ENCODE data around the gene CPTP. TPM values are rescaled to one million over a fixed set of nuclear protein-coding genes. Genes with fewer than 3 reads are reported as not detected.
A peak's percentile ranks its signal among the peaks of the same experiment; 100 is the strongest.

Gene CPTP
- total and polyA plus RNA-seq, 2 of the 13 experiments (the other 11 are each of a cell fraction or from before 2014, with no cell fraction given): 5.5 to 9.3 TPM

DNA sequence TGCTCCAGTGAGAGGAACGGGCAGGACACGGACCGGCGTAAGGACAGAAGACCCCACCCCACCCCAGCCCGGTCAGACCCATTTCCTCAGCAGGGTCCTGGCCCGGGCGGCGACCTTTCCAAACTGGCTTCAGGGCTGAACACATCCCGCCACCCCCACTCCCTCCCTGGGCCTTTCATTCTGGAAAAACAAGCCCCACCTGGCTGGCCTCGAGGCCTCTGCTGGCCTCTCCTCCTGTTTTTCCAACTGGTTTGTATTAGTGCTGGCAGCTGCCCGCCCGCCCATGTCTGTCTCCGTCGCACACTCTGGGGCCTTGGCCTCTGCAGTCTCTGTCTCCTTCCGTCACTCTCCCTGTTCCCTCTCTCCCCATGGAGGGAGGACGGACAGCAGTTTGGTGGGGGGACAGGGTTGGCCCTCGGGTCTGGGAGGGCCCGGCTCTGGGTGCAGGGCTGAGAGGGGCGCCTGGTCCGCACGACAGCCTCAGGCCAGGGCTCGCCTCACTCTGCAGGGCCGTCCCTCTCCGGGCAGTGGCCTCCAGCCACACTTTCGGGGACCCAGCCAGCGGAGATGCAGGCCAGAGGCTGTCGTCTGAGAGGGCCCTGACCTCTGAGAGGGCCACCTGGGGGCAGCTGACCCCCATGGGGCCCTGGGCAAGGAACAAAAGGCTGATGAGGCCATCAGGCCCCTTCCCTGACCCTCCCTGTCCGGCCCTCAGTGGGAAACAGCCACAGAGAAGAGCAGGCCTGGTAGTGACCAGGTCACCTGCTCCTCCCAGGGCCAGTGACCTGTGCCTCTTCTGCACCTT, 35.3 kb downstream of the CPTP start (continued):
- TF ChIP-seq ISL2 (CRISPR knock-in tag; IDR thresholded peaks at IDR 0.05) (peak; percentile 51; the same call in 1 of the 2 replicates), ZNF782 (CRISPR knock-in tag; IDR thresholded peaks at IDR 0.05; ENCODE audit: borderline replicate concordance) (no peak), ZNF101 (CRISPR knock-in tag; IDR thresholded peaks at IDR 0.05; ENCODE audit: borderline replicate concordance, low read depth) (no peak), SRY (CRISPR knock-in tag; IDR thresholded peaks at IDR 0.05) (peak; percentile 76; the same call in 1 of the 2 replicates), ZNF207 (IDR thresholded peaks at IDR 0.05; ENCODE audit: borderline replicate concordance) (no peak), CHD4 (IDR thresholded peaks at IDR 0.05; ENCODE audit: borderline replicate concordance, low read length) (no peak), ZNF124 (CRISPR knock-in tag; IDR thresholded peaks at IDR 0.05) (no peak), HDAC1 (CRISPR knock-in tag; IDR thresholded peaks at IDR 0.05) (peak; percentile 63), HOXA3 (CRISPR knock-in tag; IDR thresholded peaks at IDR 0.05) (peak; percentile 58), ZNF350 (CRISPR knock-in tag; IDR thresholded peaks at IDR 0.05; ENCODE audit: borderline replicate concordance, low read depth) (no peak), ZNF629 (CRISPR knock-in tag; conservative IDR thresholded peaks at IDR 0.05) (no peak), NR2F6 (IDR thresholded peaks at IDR 0.05) (peak; percentile 98), NR2F6 (CRISPR knock-in tag; IDR thresholded peaks at IDR 0.05) (peak; percentile 94), ARNT (IDR thresholded peaks at IDR 0.05) (no peak), NFE2 (CRISPR knock-in tag; IDR thresholded peaks at IDR 0.05) (no peak), NFYC (CRISPR knock-in tag; IDR thresholded peaks at IDR 0.05) (no peak), HOXD1 (CRISPR knock-in tag; IDR thresholded peaks at IDR 0.05) (no peak), SRSF9 (IDR thresholded peaks at IDR 0.05; ENCODE audit: borderline replicate concordance, insufficient read depth, low read depth, low read length, poor library complexity, severe bottlenecking) (no peak)
- TF ChIP-seq, protein P1, sequence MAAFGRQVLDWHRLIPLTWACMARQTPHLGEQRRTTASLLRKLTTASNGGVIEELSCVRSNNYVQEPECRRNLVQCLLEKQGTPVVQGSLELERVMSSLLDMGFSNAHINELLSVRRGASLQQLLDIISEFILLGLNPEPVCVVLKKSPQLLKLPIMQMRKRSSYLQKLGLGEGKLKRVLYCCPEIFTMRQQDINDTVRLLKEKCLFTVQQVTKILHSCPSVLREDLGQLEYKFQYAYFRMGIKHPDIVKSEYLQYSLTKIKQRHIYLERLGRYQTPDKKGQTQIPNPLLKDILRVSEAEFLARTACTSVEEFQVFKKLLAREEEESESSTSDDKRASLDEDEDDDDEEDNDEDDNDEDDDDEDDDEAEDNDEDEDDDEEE (CRISPR knock-in tag; IDR thresholded peaks at IDR 0.05): no peak
- TF ChIP-seq, protein P2, sequence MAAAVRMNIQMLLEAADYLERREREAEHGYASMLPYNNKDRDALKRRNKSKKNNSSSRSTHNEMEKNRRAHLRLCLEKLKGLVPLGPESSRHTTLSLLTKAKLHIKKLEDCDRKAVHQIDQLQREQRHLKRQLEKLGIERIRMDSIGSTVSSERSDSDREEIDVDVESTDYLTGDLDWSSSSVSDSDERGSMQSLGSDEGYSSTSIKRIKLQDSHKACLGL (CRISPR knock-in tag; IDR thresholded peaks at IDR 0.05): no peak
- TF ChIP-seq, protein P3, sequence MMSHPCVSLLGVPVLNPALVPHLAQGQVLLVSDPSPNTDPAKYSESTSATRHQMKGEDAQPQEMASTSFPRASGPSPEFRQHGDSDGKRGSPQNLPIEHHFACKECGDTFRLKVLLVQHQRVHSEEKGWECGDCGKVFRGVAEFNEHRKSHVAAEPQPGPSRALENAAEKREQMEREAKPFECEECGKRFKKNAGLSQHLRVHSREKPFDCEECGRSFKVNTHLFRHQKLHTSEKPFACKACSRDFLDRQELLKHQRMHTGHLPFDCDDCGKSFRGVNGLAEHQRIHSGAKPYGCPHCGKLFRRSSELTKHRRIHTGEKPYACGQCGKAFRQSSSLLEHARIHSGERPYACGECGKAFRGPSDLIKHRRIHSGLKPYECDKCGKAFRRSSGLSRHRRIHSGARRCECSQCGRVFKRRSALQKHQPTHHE (CRISPR knock-in tag; IDR thresholded peaks at IDR 0.05; ENCODE audit: borderline replicate concordance): 0 out of 2 replicates have a peak, but pooled peaks have one; percentile 27
- TF ChIP-seq, protein P4, sequence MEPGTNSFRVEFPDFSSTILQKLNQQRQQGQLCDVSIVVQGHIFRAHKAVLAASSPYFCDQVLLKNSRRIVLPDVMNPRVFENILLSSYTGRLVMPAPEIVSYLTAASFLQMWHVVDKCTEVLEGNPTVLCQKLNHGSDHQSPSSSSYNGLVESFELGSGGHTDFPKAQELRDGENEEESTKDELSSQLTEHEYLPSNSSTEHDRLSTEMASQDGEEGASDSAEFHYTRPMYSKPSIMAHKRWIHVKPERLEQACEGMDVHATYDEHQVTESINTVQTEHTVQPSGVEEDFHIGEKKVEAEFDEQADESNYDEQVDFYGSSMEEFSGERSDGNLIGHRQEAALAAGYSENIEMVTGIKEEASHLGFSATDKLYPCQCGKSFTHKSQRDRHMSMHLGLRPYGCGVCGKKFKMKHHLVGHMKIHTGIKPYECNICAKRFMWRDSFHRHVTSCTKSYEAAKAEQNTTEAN (CRISPR knock-in tag; conservative IDR thresholded peaks at IDR 0.05): no peak
- TF ChIP-seq, protein P5, sequence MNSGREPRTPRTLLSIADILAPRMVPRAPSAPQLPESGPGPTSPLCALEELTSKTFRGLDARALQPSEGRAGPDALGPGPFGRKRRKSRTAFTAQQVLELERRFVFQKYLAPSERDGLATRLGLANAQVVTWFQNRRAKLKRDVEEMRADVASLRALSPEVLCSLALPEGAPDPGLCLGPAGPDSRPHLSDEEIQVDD (CRISPR knock-in tag; IDR thresholded peaks at IDR 0.05; ENCODE audit: borderline replicate concordance): peak; percentile 46; the same call in 1 of the 2 replicates
- TF ChIP-seq, protein P6, sequence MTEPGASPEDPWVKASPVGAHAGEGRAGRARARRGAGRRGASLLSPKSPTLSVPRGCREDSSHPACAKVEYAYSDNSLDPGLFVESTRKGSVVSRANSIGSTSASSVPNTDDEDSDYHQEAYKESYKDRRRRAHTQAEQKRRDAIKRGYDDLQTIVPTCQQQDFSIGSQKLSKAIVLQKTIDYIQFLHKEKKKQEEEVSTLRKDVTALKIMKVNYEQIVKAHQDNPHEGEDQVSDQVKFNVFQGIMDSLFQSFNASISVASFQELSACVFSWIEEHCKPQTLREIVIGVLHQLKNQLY (CRISPR knock-in tag; IDR thresholded peaks at IDR 0.05): peak; percentile 30; the same call in 1 of the 2 replicates
